MM.1S (cell line): ENCODE results near the gene LIPH.
"Not testable (repeated sequence)": the region's sequence is repeated elsewhere in the genome, so short reads cannot be mapped to it uniquely, and the experiment has no call there.

Source experiments
- DNase-seq: peaks from one replicate; pipeline ENCODE4 v3.0.0-alpha.2; 2015
- H2AFZ ChIP-seq: fragments of 300-600 bp; sonication (generic); 2 replicates; pipeline ENCODE4 v1.6.0; 2016; ENCODE audit warnings: antibody characterized with exemption, low read length
- H3F3A ChIP-seq: fragments of 300-600 bp; sonication (generic); 2 replicates; pipeline ENCODE4 v1.6.1; 2016; ENCODE audit warnings: mild to moderate bottlenecking, antibody characterized with exemption, low read length, moderate library complexity, mixed read lengths; ENCODE audit not compliant: insufficient read depth
- H3K27ac ChIP-seq: fragments of 300-600 bp; sonication (generic); 2 replicates; pipeline ENCODE4 v1.5.1; 2016; ENCODE audit warnings: mild to moderate bottlenecking, low read length
- H3K27me3 ChIP-seq: fragments of 300-600 bp; sonication (generic); replicated peaks from 2 replicates; pipeline ENCODE4 v1.6.0; 2016; ENCODE audit warnings: low read length; ENCODE audit not compliant: insufficient read depth
- H3K36me3 ChIP-seq: fragments of 300-600 bp; sonication (generic); replicated peaks from 2 replicates; pipeline ENCODE4 v1.6.1; 2016; ENCODE audit warnings: mild to moderate bottlenecking, low read length, mixed read lengths; ENCODE audit not compliant: insufficient read depth
- H3K4me1 ChIP-seq: fragments of 300-600 bp; sonication (generic); 2 replicates; pipeline ENCODE4 v1.6.1; 2016; ENCODE audit warnings: low read length, mixed read lengths
- H3K4me2 ChIP-seq: fragments of 300-600 bp; sonication (generic); 2 replicates; pipeline ENCODE4 v1.6.0; 2016; ENCODE audit warnings: low read depth, low read length
- H3K4me3 ChIP-seq: fragments of 300-600 bp; sonication (generic); 2 replicates; pipeline ENCODE4 v1.5.1; 2016; ENCODE audit warnings: low read length, mixed read lengths
- H3K79me2 ChIP-seq: fragments of 300-600 bp; sonication (generic); 2 replicates; pipeline ENCODE4 v1.6.1; 2016; ENCODE audit warnings: mixed run types, low read length, mixed read lengths
- H3K9ac ChIP-seq: fragments of 300-600 bp; sonication (generic); 2 replicates; pipeline ENCODE4 v1.6.1; 2016; ENCODE audit warnings: low read length, mixed read lengths
- H3K9me2 ChIP-seq: fragments of 300-600 bp; sonication (generic); replicated peaks from 2 replicates; pipeline ENCODE4 v1.6.1; 2016; ENCODE audit warnings: mild to moderate bottlenecking, low read length, mixed read lengths; ENCODE audit not compliant: insufficient read depth
- H3K9me3 ChIP-seq: fragments of 300-600 bp; sonication (generic); replicated peaks from 2 replicates; pipeline ENCODE4 v1.6.1; 2016; ENCODE audit warnings: mild to moderate bottlenecking, low read length, mixed read lengths; ENCODE audit not compliant: insufficient read depth
- H4K20me1 ChIP-seq: fragments of 300-600 bp; sonication (generic); 2 replicates; pipeline ENCODE4 v1.6.1; 2016; ENCODE audit warnings: mild to moderate bottlenecking, low read length, moderate library complexity, mixed read lengths; ENCODE audit not compliant: insufficient read depth
- EZH2 ChIP-seq: fragments of 300-600 bp; sonication (generic); optimal IDR thresholded peaks from 2 replicates; pipeline ENCODE3; 2017; ENCODE audit warnings: low read depth, mild to moderate bottlenecking, antibody characterized with exemption, low read length, mixed read lengths
- EZH2phosphoT487 ChIP-seq: fragments of 300-600 bp; sonication (generic); IDR thresholded peaks from 2 replicates; pipeline ENCODE4 v1.6.1; 2018; ENCODE audit warnings: antibody characterized with exemption, low read length
- TF ChIP-seq, protein P1 (sequence below): fragments of 300-600 bp; sonication (generic); IDR thresholded peaks from 2 replicates; pipeline ENCODE4 v1.5.1; 2016; ENCODE audit warnings: antibody characterized with exemption, low read length, mixed read lengths

The LIPH gene

DNA sequence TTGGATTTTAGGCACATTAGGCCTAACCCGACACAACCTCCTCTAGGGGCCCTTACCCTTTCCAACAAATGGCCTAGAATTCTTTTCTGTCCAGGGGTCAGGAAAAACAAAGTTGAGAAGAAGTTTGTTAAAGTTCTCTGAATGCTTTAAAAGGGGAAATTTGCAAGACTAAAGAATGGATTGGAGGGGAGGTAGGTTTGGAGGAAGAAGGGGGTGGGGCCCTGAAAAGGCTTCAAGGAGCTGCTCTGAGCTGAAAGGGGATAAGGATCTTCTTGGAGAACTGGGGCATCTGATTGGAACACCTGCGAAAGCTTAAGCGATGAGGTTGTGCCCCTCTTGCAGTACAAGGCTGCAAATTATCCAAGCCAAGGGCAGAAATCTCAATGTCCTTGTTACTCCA is 29.8 kb upstream of the LIPH start:
- TF ChIP-seq EZH2phosphoT487 (no peak), EZH2 (no peak)
- Histone ChIP-seq H3K4me3 (no peak overlapping the region), H2AFZ (peak overlapping the region; percentile 16; the same call in 1 of the 2 replicates)

DNA sequence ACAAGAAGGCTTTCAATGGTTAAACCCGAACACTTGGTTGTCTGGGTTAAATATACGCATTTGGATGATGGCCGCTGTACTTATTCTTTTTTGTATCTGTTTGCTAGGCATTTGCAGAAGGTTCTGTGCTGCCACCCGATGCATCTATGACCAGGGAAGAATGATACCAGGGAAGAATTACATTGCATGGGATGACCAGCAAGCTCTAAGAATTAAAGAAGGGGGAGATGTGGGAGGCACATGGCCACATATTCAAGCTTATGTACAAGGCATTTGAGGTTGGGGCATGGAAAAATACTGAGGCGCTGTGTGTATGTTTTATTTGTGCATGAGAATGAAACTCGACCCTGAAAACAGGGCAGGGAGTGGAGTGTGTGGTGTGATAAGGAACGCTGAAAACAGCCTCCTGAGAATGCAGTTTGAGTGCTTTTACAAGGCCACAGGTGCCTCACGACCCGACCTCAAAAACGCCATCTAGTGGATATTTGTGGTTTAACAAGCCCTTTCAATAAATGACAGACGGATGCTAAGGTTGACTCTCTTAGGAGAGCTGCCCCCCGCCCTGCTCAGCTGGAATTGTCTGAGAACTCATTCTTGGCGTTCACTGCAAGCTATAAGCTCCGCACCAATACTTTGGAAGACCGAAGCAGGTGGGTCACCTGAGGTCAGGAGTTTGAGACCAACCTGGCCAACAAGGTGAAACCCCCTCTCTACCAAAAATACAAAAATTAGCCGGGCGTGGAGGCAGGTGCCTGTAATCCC is 22.9 kb upstream of the LIPH start:
- H2AFZ ChIP-seq, result peak overlapping the region; percentile 55
- H3K4me1 ChIP-seq, H3K36me3 ChIP-seq, H4K20me1 ChIP-seq, H3K27ac ChIP-seq, H3K4me3 ChIP-seq, H3F3A ChIP-seq, H3K9me2 ChIP-seq, H3K27me3 ChIP-seq, H3K9me3 ChIP-seq, H3K79me2 ChIP-seq: not testable (repeated sequence)
- TF ChIP-seq, protein P1, sequence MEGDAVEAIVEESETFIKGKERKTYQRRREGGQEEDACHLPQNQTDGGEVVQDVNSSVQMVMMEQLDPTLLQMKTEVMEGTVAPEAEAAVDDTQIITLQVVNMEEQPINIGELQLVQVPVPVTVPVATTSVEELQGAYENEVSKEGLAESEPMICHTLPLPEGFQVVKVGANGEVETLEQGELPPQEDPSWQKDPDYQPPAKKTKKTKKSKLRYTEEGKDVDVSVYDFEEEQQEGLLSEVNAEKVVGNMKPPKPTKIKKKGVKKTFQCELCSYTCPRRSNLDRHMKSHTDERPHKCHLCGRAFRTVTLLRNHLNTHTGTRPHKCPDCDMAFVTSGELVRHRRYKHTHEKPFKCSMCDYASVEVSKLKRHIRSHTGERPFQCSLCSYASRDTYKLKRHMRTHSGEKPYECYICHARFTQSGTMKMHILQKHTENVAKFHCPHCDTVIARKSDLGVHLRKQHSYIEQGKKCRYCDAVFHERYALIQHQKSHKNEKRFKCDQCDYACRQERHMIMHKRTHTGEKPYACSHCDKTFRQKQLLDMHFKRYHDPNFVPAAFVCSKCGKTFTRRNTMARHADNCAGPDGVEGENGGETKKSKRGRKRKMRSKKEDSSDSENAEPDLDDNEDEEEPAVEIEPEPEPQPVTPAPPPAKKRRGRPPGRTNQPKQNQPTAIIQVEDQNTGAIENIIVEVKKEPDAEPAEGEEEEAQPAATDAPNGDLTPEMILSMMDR, result peak; percentile 69
- peak; percentile 88 for DNase-seq
- H3K9ac ChIP-seq, result peak overlapping the region; percentile 3; the same call in 1 of the 2 replicates
- H3K4me2 ChIP-seq, result peak overlapping the region; percentile 53; the same call in 1 of the 2 replicates

More for the DNA sequence above, 29.8 kb upstream of the LIPH start:
- H3K4me2 ChIP-seq, result no peak overlapping the region
- no peak overlapping the region for H3K27ac ChIP-seq
- no peak for DNase-seq
- H3K36me3 ChIP-seq, result no peaks in the 10 kb centered on the region
- no peaks in the 10 kb centered on the region for H3K27me3 ChIP-seq
- no peaks in the 10 kb centered on the region for H3K9me2 ChIP-seq
- peaks cover 11% of the 10 kb centered on the region for H3K4me1 ChIP-seq
- H3K79me2 ChIP-seq, result peaks cover 10% of the 10 kb centered on the region
- no peaks in the 10 kb centered on the region for H4K20me1 ChIP-seq
- H3K9me3 ChIP-seq, result no peaks in the 10 kb centered on the region
- peaks cover 7% of the 10 kb centered on the region; the same call in 1 of the 2 replicates for H3F3A ChIP-seq
- no peak overlapping the region for H3K9ac ChIP-seq

DNA sequence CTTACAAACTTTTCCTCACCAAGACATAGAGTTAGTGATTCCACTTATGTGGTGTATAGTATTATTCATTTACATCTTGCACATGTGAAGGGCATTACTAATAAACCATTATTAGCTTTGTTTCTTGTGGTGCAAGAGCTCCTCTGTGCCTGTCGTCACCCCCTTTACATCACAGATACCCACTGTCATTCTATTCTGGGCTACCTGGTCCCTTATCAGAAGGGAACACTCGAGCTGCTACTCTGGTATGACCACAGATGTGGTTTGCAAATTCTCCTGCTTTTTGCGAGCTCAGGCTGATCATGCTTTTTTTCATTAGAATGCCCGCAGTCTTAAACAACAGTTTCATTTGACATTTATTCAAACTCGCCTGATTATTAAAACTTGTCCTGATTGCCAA is 19.8 kb upstream of the LIPH start:
- Histone ChIP-seq H3K4me2 (no peak overlapping the region), H3F3A (no peaks in the 10 kb centered on the region), H3K79me2 (no peaks in the 10 kb centered on the region), H3K9ac (no peak overlapping the region), H4K20me1 (no peaks in the 10 kb centered on the region), H2AFZ (no peak overlapping the region), H3K36me3 (no peaks in the 10 kb centered on the region), H3K4me1 (peaks cover 7% of the 10 kb centered on the region), H3K9me3 (no peaks in the 10 kb centered on the region), H3K27me3 (no peaks in the 10 kb centered on the region), H3K27ac (no peak overlapping the region), H3K9me2 (no peaks in the 10 kb centered on the region), H3K4me3 (no peak overlapping the region)
- DNase-seq, result no peak
- no peak for TF ChIP-seq EZH2
- TF ChIP-seq, protein P1, result no peak
- TF ChIP-seq EZH2phosphoT487, result no peak

DNA sequence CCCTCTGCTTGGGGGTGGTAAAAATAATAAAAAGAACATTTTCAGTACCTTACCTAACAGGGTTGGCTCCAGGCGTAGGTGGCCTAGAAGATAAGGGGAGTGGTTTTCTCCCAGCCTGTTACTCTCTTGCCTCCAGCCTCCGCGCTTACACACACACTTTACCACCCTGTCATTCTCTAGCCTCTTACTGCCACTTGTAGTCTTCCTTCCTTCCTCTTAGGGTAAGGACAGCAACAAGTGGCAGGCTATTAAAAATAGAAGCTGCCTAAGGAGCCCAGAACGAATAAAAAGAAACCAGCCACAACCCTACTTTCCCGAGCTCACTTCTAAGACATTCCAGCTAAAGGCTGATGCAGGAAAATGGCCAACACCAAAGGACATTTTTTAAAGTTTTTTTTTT is 9.6 kb upstream of the LIPH start:
- Histone ChIP-seq H2AFZ (no peak overlapping the region), H3F3A (peaks cover 7% of the 10 kb centered on the region; the same call in 1 of the 2 replicates), H3K9me2 (no peaks in the 10 kb centered on the region), H3K9me3 (no peaks in the 10 kb centered on the region), H3K4me3 (no peak overlapping the region), H3K4me2 (no peak overlapping the region), H3K9ac (no peak overlapping the region), H3K27me3 (no peaks in the 10 kb centered on the region), H4K20me1 (no peaks in the 10 kb centered on the region), H3K4me1 (peaks cover 10% of the 10 kb centered on the region), H3K36me3 (no peaks in the 10 kb centered on the region), H3K79me2 (no peaks in the 10 kb centered on the region), H3K27ac (no peak overlapping the region)
- TF ChIP-seq EZH2 (no peak), EZH2phosphoT487 (no peak)
- TF ChIP-seq, protein P1, result no peak
- DNase-seq, result no peak
